Measurements from ENCODE around the gene RPL6.

Gene RPL6

DNA sequence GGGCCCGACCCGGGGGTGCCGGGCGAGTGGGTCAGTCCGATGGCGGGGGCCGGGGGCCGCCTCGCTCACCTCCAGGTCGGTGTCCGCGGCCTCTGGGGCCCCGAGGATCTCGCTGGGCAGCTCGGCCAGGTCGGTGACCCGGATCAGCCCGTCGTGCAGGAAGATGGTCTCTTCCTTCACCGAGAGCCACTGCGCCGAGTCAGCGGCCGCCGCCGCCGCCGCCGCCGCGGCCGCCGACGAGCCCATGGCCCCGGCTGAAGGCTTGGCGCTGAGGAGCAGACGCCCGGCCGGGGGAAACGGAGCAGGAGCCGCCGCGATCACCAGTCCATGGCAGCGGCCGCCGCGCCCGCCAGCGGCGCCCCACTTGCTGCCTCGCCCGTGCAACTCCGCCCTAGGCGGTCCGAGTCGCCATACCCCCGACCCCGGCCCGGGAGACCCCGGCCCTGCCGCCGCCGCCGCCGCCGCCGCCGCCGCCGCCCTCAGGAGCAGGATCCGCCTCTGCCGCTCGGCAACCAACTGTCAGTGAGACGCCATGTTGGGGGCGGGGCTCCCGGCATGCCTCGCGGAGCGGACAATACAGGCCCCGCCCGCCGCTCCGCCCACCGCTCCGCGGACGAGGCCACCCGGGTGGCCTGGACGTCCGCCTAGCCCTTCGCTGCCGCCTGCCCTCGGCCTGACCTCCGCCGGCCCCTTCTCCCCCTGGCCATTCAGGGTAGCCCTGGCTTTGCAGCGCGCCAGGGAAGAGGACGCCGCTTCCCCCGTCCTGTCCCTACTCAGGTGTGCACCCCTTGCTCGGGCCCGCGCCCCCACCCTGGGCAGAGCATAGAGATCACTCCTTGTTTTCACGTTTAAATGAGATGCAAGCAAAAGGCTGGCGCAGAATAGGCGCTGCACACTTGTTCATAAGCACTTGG, 27.3 kb downstream of the RPL6 start, which contains the start of gene HECTD4:
TSS of gene HECTD4 (minus strand) at position 549 of the 914 bp plus-strand sequence. CDS start at position 246, 303 bp downstream.
- TF ChIP-seq, protein P1, sequence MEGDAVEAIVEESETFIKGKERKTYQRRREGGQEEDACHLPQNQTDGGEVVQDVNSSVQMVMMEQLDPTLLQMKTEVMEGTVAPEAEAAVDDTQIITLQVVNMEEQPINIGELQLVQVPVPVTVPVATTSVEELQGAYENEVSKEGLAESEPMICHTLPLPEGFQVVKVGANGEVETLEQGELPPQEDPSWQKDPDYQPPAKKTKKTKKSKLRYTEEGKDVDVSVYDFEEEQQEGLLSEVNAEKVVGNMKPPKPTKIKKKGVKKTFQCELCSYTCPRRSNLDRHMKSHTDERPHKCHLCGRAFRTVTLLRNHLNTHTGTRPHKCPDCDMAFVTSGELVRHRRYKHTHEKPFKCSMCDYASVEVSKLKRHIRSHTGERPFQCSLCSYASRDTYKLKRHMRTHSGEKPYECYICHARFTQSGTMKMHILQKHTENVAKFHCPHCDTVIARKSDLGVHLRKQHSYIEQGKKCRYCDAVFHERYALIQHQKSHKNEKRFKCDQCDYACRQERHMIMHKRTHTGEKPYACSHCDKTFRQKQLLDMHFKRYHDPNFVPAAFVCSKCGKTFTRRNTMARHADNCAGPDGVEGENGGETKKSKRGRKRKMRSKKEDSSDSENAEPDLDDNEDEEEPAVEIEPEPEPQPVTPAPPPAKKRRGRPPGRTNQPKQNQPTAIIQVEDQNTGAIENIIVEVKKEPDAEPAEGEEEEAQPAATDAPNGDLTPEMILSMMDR (IDR thresholded peaks at IDR 0.05; ENCODE audit: low read depth, low read length), result no peak
- peak; percentile 47 for DNase-seq (ENCODE audit: extremely low read depth, low read depth)

GRCh38 chr12:112381406-112381882, 28.0 kb downstream of the RPL6 start:
- DNase-seq (ENCODE audit: extremely low read depth, low read depth), result no peak
- TF ChIP-seq, protein P1 (IDR thresholded peaks at IDR 0.05; ENCODE audit: low read depth, low read length), result no peak

- TF ChIP-seq, protein P1 (IDR thresholded peaks at IDR 0.05; ENCODE audit: low read depth, low read length), result no peak
- DNase-seq (ENCODE audit: extremely low read depth, low read depth), result no peak
Observed at GRCh38 chr12:112380663-112381405, 28.6 kb downstream of the RPL6 start.

GRCh38 chr12:112375105-112375504, 34.3 kb downstream of the RPL6 start:
- no peak for DNase-seq (ENCODE audit: extremely low read depth, low read depth)
- TF ChIP-seq, protein P1 (IDR thresholded peaks at IDR 0.05; ENCODE audit: low read depth, low read length), result no peak

GRCh38 chr12:112374166-112374740, 35.2 kb downstream of the RPL6 start:
- DNase-seq (ENCODE audit: extremely low read depth, low read depth), result no peak
- TF ChIP-seq, protein P1 (IDR thresholded peaks at IDR 0.05; ENCODE audit: low read depth, low read length), result no peak

GRCh38 chr12:112370868-112371510, 38.4 kb downstream of the RPL6 start:
- DNase-seq (ENCODE audit: extremely low read depth, low read depth), result no peak
- TF ChIP-seq, protein P1 (IDR thresholded peaks at IDR 0.05; ENCODE audit: low read depth, low read length), result no peak

All from AG09319 (cell line).